H1 (cell line): ENCODE measurements around the gene DISP3. TPM values are rescaled to one million over a fixed set of nuclear protein-coding genes. Genes with fewer than 3 reads are reported as not detected.

Experiments used
- CTCF ChIA-PET: fragments of 300-600 bp; sonication (Branson Sonifier 250); formaldehyde crosslinking; loops from one replicate; lab custom pipeline; 2021; ENCODE audit not compliant: partially characterized antibody; lab: Charles Lee
- POLR2A ChIA-PET: fragments of 300-600 bp; sonication (Branson Sonifier 250); formaldehyde crosslinking; loops from one replicate; lab custom pipeline; 2021; ENCODE audit warnings: inconsistent platforms; ENCODE audit not compliant: partially characterized antibody; lab: Charles Lee
- DNase-seq, 2 experiments: peaks; one replicate each; pipeline versions ENCODE4 v3.0.0 to v3.0.0-alpha.2; 2010 to 2022; ENCODE audit warnings: low spot score in 2 of 2, low read depth in 1 of 2, mixed read lengths in 1 of 2
- FAIRE-seq: peaks from 2 replicates; lab custom pipeline; 2011; peaks lifted over from hg19 to GRCh38; lab: Jason Lieb, UNC
- H2AFZ ChIP-seq: 2 replicates; pipeline ENCODE4 v1.8.1; 2012; ENCODE audit warnings: low read length, inconsistent platforms
- H2AK5ac ChIP-seq: 2 replicates; pipeline ENCODE4 v1.6.1; 2013; ENCODE audit warnings: low read depth, low read length
- H2BK120ac ChIP-seq: replicated peaks from 2 replicates; pipeline ENCODE3; 2013; ENCODE audit warnings: low read depth, low read length, inconsistent platforms
- H2BK12ac ChIP-seq: 2 replicates; pipeline ENCODE4 v1.6.1; 2013; ENCODE audit warnings: low read depth, low read length
- H2BK15ac ChIP-seq: 2 replicates; pipeline ENCODE4 v1.6.1; 2013; ENCODE audit warnings: low read length
- H2BK20ac ChIP-seq: 2 replicates; pipeline ENCODE4 v1.6.1; 2013; ENCODE audit warnings: low read length
- H2BK5ac ChIP-seq: 2 replicates; pipeline ENCODE4 v1.6.1; 2013; ENCODE audit warnings: low read depth, low read length
- H3K14ac ChIP-seq: 2 replicates; pipeline ENCODE4 v1.6.1; 2013; ENCODE audit warnings: inconsistent platforms; ENCODE audit not compliant: insufficient read length
- H3K18ac ChIP-seq: 2 replicates; pipeline ENCODE4 v1.6.1; 2013; ENCODE audit warnings: low read length; ENCODE audit errors: extremely low read depth
- H3K23ac ChIP-seq: 2 replicates; pipeline ENCODE4 v1.6.1; 2013; ENCODE audit warnings: inconsistent platforms; ENCODE audit not compliant: insufficient read length
- H3K23me2 ChIP-seq: 2 replicates; pipeline ENCODE4 v1.6.1; 2013; ENCODE audit warnings: low read depth, low read length
- H3K27ac ChIP-seq: 2 replicates; pipeline ENCODE4 v1.6.1; 2011; ENCODE audit warnings: low read depth, low read length, inconsistent platforms
- H3K27me3 ChIP-seq, 4 experiments: replicated peaks in 1 of 4; 1 replicate in 1 of 4; 2 replicates in 3 of 4; pipeline versions ENCODE4 v1.6.1 to v1.8.1; 2011 to 2013; ENCODE audit warnings: low read length in 3 of 4, mild to moderate bottlenecking in 3 of 4, inconsistent platforms in 2 of 4, mixed read lengths in 2 of 4, moderate library complexity in 1 of 4; ENCODE audit not compliant: control insufficient read depth in 3 of 4, insufficient read depth in 3 of 4; ENCODE audit errors: extremely low read depth in 1 of 4
- H3K36me3 ChIP-seq, 4 experiments: 2 replicates each; pipeline versions ENCODE4 v1.6.1 to v1.8.1; 2011 to 2013; ENCODE audit warnings: mild to moderate bottlenecking in 4 of 4, low read length in 3 of 4, moderate library complexity in 2 of 4, control low read depth in 1 of 4, inconsistent platforms in 1 of 4; ENCODE audit not compliant: insufficient read depth in 4 of 4, control insufficient read depth in 2 of 4
- H3K4ac ChIP-seq: replicated peaks from 2 replicates; pipeline ENCODE3; 2013; ENCODE audit warnings: low read length, low read depth, mixed read lengths, inconsistent platforms; ENCODE audit not compliant: insufficient read length
- H3K4me1 ChIP-seq, 4 experiments: replicated peaks in 1 of 4; 1 replicate in 1 of 4; 2 replicates in 3 of 4; pipeline versions ENCODE4 v1.6.1 to v1.8.1; 2011 to 2013; ENCODE audit warnings: low read length in 3 of 4, inconsistent platforms in 2 of 4, mixed read lengths in 1 of 4; ENCODE audit not compliant: insufficient read depth in 4 of 4, control insufficient read depth in 3 of 4
- H3K4me2 ChIP-seq, 2 experiments: 2 replicates each; pipeline versions ENCODE4 v1.6.1 to v1.8.1; 2011 to 2013; ENCODE audit warnings: low read depth in 2 of 2, low read length in 2 of 2, control low read depth in 1 of 2, inconsistent platforms in 1 of 2, mild to moderate bottlenecking in 1 of 2; ENCODE audit not compliant: insufficient read depth in 1 of 2
- H3K4me3 ChIP-seq, 4 experiments: fragments of 200-600, 300-600 bp in 1 of 4; sonication (generic), shearing (Covaris generic), sonication (Bioruptor Twin) in 1 of 4; 2 replicates each; pipeline versions ENCODE4 v1.5.1 to v1.8.1; 2011 to 2016; ENCODE audit warnings: low read length in 4 of 4, low read depth in 3 of 4, control low read depth in 2 of 4, inconsistent platforms in 2 of 4, mild to moderate bottlenecking in 2 of 4, mixed read lengths in 1 of 4, moderate library complexity in 1 of 4; ENCODE audit not compliant: insufficient read depth in 2 of 4; ENCODE audit errors: extremely low read depth in 1 of 4
- H3K56ac ChIP-seq: replicated peaks from 2 replicates; pipeline ENCODE3; 2013; ENCODE audit warnings: low read depth, mild to moderate bottlenecking, mixed read lengths, low read length, inconsistent platforms; ENCODE audit not compliant: insufficient read length
- H3K79me1 ChIP-seq: 2 replicates; pipeline ENCODE4 v1.6.1; 2013; ENCODE audit warnings: low read depth, low read length, control low read depth
- H3K79me2 ChIP-seq, 2 experiments: 2 replicates each; pipeline versions ENCODE4 v1.6.1 to v1.8.1; 2012 to 2013; ENCODE audit warnings: low read length in 2 of 2, mild to moderate bottlenecking in 2 of 2, inconsistent platforms in 1 of 2; ENCODE audit not compliant: insufficient read depth in 2 of 2, control insufficient read depth in 1 of 2
- H3K9ac ChIP-seq, 4 experiments: replicated peaks in 1 of 4; 1 replicate in 1 of 4; 2 replicates in 3 of 4; pipeline versions ENCODE4 v1.6.1 to v1.8.1; 2011 to 2013; ENCODE audit warnings: low read depth in 3 of 4, low read length in 3 of 4, control low read depth in 2 of 4, mild to moderate bottlenecking in 2 of 4, moderate library complexity in 2 of 4, inconsistent platforms in 1 of 4; ENCODE audit errors: extremely low read depth in 1 of 4
- H3K9me3 ChIP-seq, 2 experiments: 2 replicates each; pipeline versions ENCODE4 v1.6.1 to v1.8.1; 2012 to 2013; ENCODE audit warnings: mild to moderate bottlenecking in 2 of 2, moderate library complexity in 2 of 2, control low read depth in 1 of 2, inconsistent platforms in 1 of 2, low read depth in 1 of 2, low read length in 1 of 2, mixed read lengths in 1 of 2; ENCODE audit not compliant: insufficient read depth in 2 of 2
- H4K20me1 ChIP-seq, 2 experiments: replicated peaks in 1 of 2; 2 replicates each; pipeline versions ENCODE3 to v1.8.1; 2011 to 2013; ENCODE audit warnings: inconsistent platforms in 2 of 2, low read length in 2 of 2, mild to moderate bottlenecking in 1 of 2; ENCODE audit not compliant: insufficient read depth in 2 of 2, control insufficient read depth in 1 of 2
- H4K5ac ChIP-seq: 2 replicates; pipeline ENCODE4 v1.6.1; 2013; ENCODE audit warnings: low read length, low read depth, mixed read lengths, inconsistent platforms; ENCODE audit not compliant: insufficient read length
- H4K8ac ChIP-seq: 2 replicates; pipeline ENCODE4 v1.8.0; 2013; ENCODE audit warnings: mild to moderate bottlenecking, moderate library complexity, low read length, inconsistent platforms; ENCODE audit not compliant: insufficient read depth; ENCODE audit errors: extremely low read depth
- H4K91ac ChIP-seq: replicated peaks from 2 replicates; pipeline ENCODE3; 2013; ENCODE audit warnings: low read length, mixed read lengths, inconsistent platforms; ENCODE audit not compliant: insufficient read length
- CBX5 ChIP-seq: fragments of 300-800, 300-1000 bp; sonication (generic); IDR thresholded peaks from 2 replicates; pipeline ENCODE4 v1.7.1; 2016; ENCODE audit warnings: antibody characterized with exemption, low read length, low read depth
- POLR2AphosphoS5 ChIP-seq: IDR thresholded peaks from 2 replicates; pipeline ENCODE4 v1.6.1; 2011; ENCODE audit warnings: low read depth, low read length
- WGBS, 2 experiments: shearing (Covaris generic) in 1 of 2; methylation state at CpG; one replicate each; pipeline versions ENCODE4 v1.1.6 to v1.1.7; 2013 to 2015; ENCODE audit warnings: low lambda C conversion rate in 2 of 2, mixed read lengths in 2 of 2, inconsistent platforms in 1 of 2, low coverage in 1 of 2, missing lambda C conversion rate in 1 of 2; ENCODE audit not compliant: insufficient replicate concordance in 2 of 2, insufficient coverage in 1 of 2, insufficient read length in 1 of 2; ENCODE audit errors: extremely low coverage in 1 of 2, missing lambda C conversion rate in 1 of 2; 5-methylcytosine and 5-hydroxymethylcytosine counted together
- polyA plus RNA-seq, 7 experiments: library from polyadenylated mRNA; depleted of rRNA in 3 of 7; stranded (reverse) in 5 of 7; unstranded in 2 of 7; fragments of >200 nt in 5 of 7; fragments of 200-250 nt in 2 of 7; gene quantifications; 1 replicate in 5 of 7; 2 replicates in 1 of 7; 4 replicates in 1 of 7; pipeline versions ENCODE4 v1.2.1 to v1.2.3, GENCODE V29; 2011 to 2013; ENCODE audit warnings: missing spikeins in 2 of 7, mixed read lengths in 2 of 7
- total RNA-seq: library from RNA; stranded (reverse); fragmentation: NEBNext Ultra II Directional; extraction: Animal tissue kit (Norgen Biotek cat#: 25700); gene quantifications from 2 replicates; pipeline ENCODE4 v1.2.1, GENCODE V29; 2021

The DISP3 gene
- total and polyA plus RNA-seq, 2 of the 8 experiments (the other 6 are each of a cell fraction or from before 2014, with no cell fraction given): 3.4 to 4.6 TPM

GRCh38 chr1:11534846-11535245, 55.9 kb downstream of the DISP3 start:
- H3K56ac ChIP-seq: no peak overlapping the region
- H3K4me3 ChIP-seq: no peak overlapping the region
- TF ChIP-seq POLR2AphosphoS5 (no peak), CBX5 (no peak)
- no peak overlapping the region for H4K8ac ChIP-seq
- ChIA-PET CTCF (interaction anchor here (1.1 to 1.4 kb wide), 3 partner anchors 12 to 91 kb away, joined by 3 to 4 read pairs (median 3); no protein-coding TSS in a partner anchor), POLR2A (interaction anchor here (1.0 kb wide), 1 partner anchor 375 kb away, joined by 3 read pairs; no protein-coding TSS in a partner anchor)
- no peak overlapping the region for H3K27ac ChIP-seq
- no peak overlapping the region for H2AK5ac ChIP-seq
- no peak overlapping the region for H4K5ac ChIP-seq
- H3K36me3 ChIP-seq: no peaks in the 10 kb centered on the region
- no peak overlapping the region for H3K18ac ChIP-seq
- no peaks in the 10 kb centered on the region; a peak in 1 of 7 replicates for H3K27me3 ChIP-seq
- no peaks in the 10 kb centered on the region for H3K9me3 ChIP-seq
- no peak overlapping the region for H3K14ac ChIP-seq
- no peaks in the 10 kb centered on the region for H3K79me2 ChIP-seq
- FAIRE-seq: no peak
- no peaks in the 10 kb centered on the region for H4K20me1 ChIP-seq
- H2BK120ac ChIP-seq: no peak overlapping the region
- H3K4me1 ChIP-seq: peaks cover 0 to 3% (median 2%) of the 10 kb centered on the region in 4 experiments; a peak in 4 of 7 replicates
- DNase-seq: no peak
- H3K23me2 ChIP-seq: no peaks in the 10 kb centered on the region
- H2BK15ac ChIP-seq: no peak overlapping the region
- no peak overlapping the region for H3K23ac ChIP-seq
- no peak overlapping the region for H2AFZ ChIP-seq
- no peak overlapping the region for H2BK12ac ChIP-seq
- no peak overlapping the region for H4K91ac ChIP-seq
- H2BK20ac ChIP-seq: no peak overlapping the region
- no peak overlapping the region; the same call in 1 of the 2 replicates for H2BK5ac ChIP-seq
- H3K4ac ChIP-seq: no peak overlapping the region
- H3K4me2 ChIP-seq: no peak overlapping the region
- H3K79me1 ChIP-seq: no peaks in the 10 kb centered on the region
- WGBS, 2 experiments: 94% methylated on average over 17 of the region's 17 CpGs; no CpG with 5 or more reads in 1 of the 2 experiments
- no peak overlapping the region for H3K9ac ChIP-seq
